ENCODE measurements around the gene TMEM42.
A peak's percentile ranks its signal among the peaks of the same experiment; 100 is the strongest.

The TMEM42 gene

GRCh38 chr3:44909063-44909462 is 47.4 kb downstream of the TMEM42 start:
- DNase-seq (ENCODE audit: low read depth, low spot score), result no peak

GRCh38 chr3:44910693-44911092 is 49.0 kb downstream of the TMEM42 start:
- DNase-seq (ENCODE audit: low read depth, low spot score), result no peak

DNA sequence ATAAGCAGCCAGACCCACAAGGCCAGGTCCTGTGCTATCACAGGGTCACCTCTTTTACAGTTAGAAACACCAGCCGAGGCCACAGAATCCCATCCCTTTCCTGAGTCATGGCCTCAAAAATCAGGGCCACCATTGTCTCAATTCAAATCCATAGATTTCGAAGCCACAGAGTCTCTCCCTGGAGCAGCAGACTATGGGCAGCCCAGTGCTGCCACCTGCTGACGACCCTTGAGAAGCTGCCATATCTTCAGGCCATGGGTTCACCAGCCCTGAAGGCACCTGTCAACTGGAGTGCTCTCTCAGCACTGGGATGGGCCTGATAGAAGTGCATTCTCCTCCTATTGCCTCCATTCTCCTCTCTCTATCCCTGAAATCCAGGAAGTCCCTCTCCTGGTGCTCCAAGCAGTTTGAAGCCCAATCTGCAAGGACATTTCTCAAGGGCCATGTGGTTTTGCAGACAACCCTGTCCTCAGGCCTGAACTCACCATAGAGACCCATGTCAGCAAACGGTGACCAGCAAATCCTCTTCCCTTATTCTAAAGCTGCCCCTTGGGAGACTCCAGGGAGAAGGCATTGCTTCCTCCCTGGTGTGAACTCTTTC is 52.3 kb downstream of the TMEM42 start:
- DNase-seq (ENCODE audit: low read depth, low spot score), result peak; percentile 88

- DNase-seq (ENCODE audit: low read depth, low spot score), result no peak
Measured at GRCh38 chr3:44914936-44915335, 53.2 kb downstream of the TMEM42 start.

Data from ELF-1 (cell line).